Smooth muscle cell (in vitro differentiated cells): ENCODE results near the gene PHYH. TPM values are rescaled to one million over a fixed set of nuclear protein-coding genes. Genes with fewer than 3 reads are reported as not detected.

ENCODE experiments used
- DNase-seq: peaks from one replicate; lab custom pipeline; 2025; ENCODE audit not compliant: unreplicated experiment; lab: John Stamatoyannopoulos, UW
- H2AFZ ChIP-seq: fragments of 200-600 bp; sonication (generic); 2 replicates; pipeline ENCODE4 v1.6.0; 2016; ENCODE audit warnings: antibody characterized with exemption, low read depth, mild to moderate bottlenecking
- H3F3A ChIP-seq: fragments of 200-600 bp; sonication (generic); 2 replicates; pipeline ENCODE4 v1.6.0; 2017; ENCODE audit warnings: antibody characterized with exemption, low read depth
- H3K27ac ChIP-seq: fragments of 200-600 bp; sonication (generic); 2 replicates; pipeline ENCODE4 v1.5.1; 2016; ENCODE audit warnings: low read depth, mild to moderate bottlenecking
- H3K27me3 ChIP-seq: fragments of 200-600 bp; sonication (generic); 2 replicates; pipeline ENCODE4 v1.6.1; 2016; ENCODE audit warnings: low read depth, mild to moderate bottlenecking
- H3K36me3 ChIP-seq: fragments of 200-600 bp; sonication (generic); 2 replicates; pipeline ENCODE4 v1.5.1; 2016; ENCODE audit warnings: low read depth
- H3K4me1 ChIP-seq: fragments of 200-600 bp; sonication (generic); 2 replicates; pipeline ENCODE4 v1.5.1; 2016; ENCODE audit warnings: low read depth
- H3K4me2 ChIP-seq: fragments of 200-600 bp; sonication (generic); 2 replicates; pipeline ENCODE4 v1.6.0; 2016; ENCODE audit warnings: mild to moderate bottlenecking
- H3K4me3 ChIP-seq: fragments of 200-600 bp; sonication (generic); 2 replicates; pipeline ENCODE4 v1.5.1; 2016; ENCODE audit warnings: mild to moderate bottlenecking
- H3K79me2 ChIP-seq: fragments of 200-600 bp; sonication (generic); 2 replicates; pipeline ENCODE4 v1.6.0; 2016; ENCODE audit warnings: low read depth, mild to moderate bottlenecking
- H3K9ac ChIP-seq: fragments of 200-600 bp; sonication (generic); 2 replicates; pipeline ENCODE4 v1.6.0; 2016; ENCODE audit warnings: low read depth
- H3K9me3 ChIP-seq: fragments of 200-600 bp; sonication (generic); replicated peaks from 2 replicates; pipeline ENCODE4 v1.5.1; 2016; ENCODE audit warnings: low read depth
- H4K20me1 ChIP-seq: fragments of 200-600 bp; sonication (generic); 2 replicates; pipeline ENCODE4 v1.6.0; 2016; ENCODE audit warnings: low read depth
- WGBS: methylation state at CpG from one replicate; pipeline ENCODE4 v1.1.7; 2016; ENCODE audit warnings: low lambda C conversion rate; 5-methylcytosine and 5-hydroxymethylcytosine counted together
- polyA plus RNA-seq: library from polyadenylated mRNA; unstranded; fragments of >200 nt; fragmentation: Nextera tagmentation; extraction: Ambion mirVana; gene quantifications from 2 replicates; pipeline ENCODE4 v1.2.1, GENCODE V29; 2016
- total RNA-seq: library from RNA; depleted of rRNA; stranded (reverse); fragments of >200 nt; gene quantifications from 2 replicates; pipeline ENCODE4 v1.2.3, GENCODE V29; 2014
- TF ChIP-seq, protein P1 (sequence below): fragments of 200-600 bp; sonication (generic); IDR thresholded peaks from 2 replicates; pipeline ENCODE4 v1.5.1; 2017; ENCODE audit warnings: borderline replicate concordance, mild to moderate bottlenecking, antibody characterized with exemption; ENCODE audit not compliant: insufficient read depth, poor library complexity, severe bottlenecking

Gene PHYH
- total and polyA plus RNA-seq, 2 experiments from 2014 or later = 14.4 to 27.5 TPM

DNA sequence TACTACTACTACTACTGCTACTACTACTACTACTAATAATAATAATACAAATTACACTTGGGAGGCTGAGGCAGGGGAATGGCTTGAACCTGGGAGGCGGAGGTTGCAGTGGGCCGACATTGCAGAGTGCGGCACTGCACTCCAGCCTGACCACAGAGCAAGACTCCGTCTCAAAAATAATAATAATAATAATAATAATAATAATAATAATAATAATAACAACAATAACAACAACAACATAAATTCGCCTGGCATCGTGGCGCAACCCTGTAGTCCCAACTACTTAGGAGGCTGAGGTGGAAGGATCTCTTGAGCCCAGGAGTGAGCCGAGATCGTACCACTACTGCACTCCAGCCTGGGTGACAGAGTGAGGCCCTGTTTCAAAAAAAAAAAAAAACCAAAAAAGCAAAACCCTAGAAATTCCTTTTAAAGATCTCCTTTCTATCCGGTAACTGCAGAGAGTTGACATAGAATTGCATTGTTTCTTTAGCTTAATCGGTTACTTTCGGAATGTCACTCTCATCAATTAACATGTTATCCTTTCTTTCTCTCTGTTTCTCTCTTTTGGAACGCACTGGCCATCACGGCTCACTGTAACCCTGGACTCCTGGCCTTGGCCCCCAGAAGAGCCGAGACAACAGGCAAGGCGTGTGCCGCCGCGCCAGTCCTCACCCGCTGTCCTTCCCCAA lies 972 bp downstream of the PHYH start:
- Histone ChIP-seq H3K79me2 (no peaks in the 10 kb centered on the region), H2AFZ (peak overlapping the region; percentile 95), H3K4me3 (peak overlapping the region; percentile 82), H3F3A (no peaks in the 10 kb centered on the region), H3K27ac (peak overlapping the region; percentile 73), H3K9ac (peak overlapping the region; percentile 88), H3K36me3 (no peaks in the 10 kb centered on the region), H3K4me2 (peak overlapping the region; percentile 97), H3K27me3 (no peaks in the 10 kb centered on the region), H3K9me3 (no peaks in the 10 kb centered on the region), H4K20me1 (no peaks in the 10 kb centered on the region), H3K4me1 (peaks cover 9% of the 10 kb centered on the region)
- DNase-seq = no peak
- TF ChIP-seq, protein P1, sequence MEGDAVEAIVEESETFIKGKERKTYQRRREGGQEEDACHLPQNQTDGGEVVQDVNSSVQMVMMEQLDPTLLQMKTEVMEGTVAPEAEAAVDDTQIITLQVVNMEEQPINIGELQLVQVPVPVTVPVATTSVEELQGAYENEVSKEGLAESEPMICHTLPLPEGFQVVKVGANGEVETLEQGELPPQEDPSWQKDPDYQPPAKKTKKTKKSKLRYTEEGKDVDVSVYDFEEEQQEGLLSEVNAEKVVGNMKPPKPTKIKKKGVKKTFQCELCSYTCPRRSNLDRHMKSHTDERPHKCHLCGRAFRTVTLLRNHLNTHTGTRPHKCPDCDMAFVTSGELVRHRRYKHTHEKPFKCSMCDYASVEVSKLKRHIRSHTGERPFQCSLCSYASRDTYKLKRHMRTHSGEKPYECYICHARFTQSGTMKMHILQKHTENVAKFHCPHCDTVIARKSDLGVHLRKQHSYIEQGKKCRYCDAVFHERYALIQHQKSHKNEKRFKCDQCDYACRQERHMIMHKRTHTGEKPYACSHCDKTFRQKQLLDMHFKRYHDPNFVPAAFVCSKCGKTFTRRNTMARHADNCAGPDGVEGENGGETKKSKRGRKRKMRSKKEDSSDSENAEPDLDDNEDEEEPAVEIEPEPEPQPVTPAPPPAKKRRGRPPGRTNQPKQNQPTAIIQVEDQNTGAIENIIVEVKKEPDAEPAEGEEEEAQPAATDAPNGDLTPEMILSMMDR = no peak
- 63% methylated on average over 20 of the region's 20 CpGs for WGBS

DNA sequence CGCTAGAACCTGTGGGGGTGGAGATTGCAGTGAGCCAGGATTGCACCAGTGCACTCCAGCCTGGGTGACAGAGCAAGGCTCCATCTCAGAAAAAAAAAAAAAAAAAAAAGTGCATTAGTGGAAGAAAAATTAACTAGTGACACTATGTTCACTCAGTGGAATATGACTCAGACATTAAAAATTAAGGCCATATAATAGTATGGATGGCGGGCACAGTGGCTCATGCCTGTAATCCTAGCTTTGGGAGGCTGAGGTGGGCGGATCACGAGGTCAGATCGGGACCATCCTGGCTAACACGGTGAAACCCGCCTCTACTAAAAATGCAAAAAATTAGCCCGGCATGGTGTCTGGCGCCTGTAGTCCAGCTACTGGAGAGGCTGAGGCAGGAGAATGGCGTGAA lies 3.4 kb downstream of the PHYH start:
- no peaks in the 10 kb centered on the region for H3K9me3 ChIP-seq
- TF ChIP-seq, protein P1 = no peak
- H3F3A ChIP-seq = no peaks in the 10 kb centered on the region
- peaks cover 2% of the 10 kb centered on the region for H3K4me1 ChIP-seq
- H3K36me3 ChIP-seq = no peaks in the 10 kb centered on the region
- H2AFZ ChIP-seq = no peak overlapping the region
- no peak for DNase-seq
- H3K9ac ChIP-seq = no peak overlapping the region
- H4K20me1 ChIP-seq = no peaks in the 10 kb centered on the region
- no peak overlapping the region for H3K27ac ChIP-seq
- H3K4me3 ChIP-seq = no peak overlapping the region
- H3K4me2 ChIP-seq = no peak overlapping the region
- WGBS = 92% methylated on average over 10 of the region's 10 CpGs
- H3K27me3 ChIP-seq = no peaks in the 10 kb centered on the region
- no peaks in the 10 kb centered on the region for H3K79me2 ChIP-seq

DNA sequence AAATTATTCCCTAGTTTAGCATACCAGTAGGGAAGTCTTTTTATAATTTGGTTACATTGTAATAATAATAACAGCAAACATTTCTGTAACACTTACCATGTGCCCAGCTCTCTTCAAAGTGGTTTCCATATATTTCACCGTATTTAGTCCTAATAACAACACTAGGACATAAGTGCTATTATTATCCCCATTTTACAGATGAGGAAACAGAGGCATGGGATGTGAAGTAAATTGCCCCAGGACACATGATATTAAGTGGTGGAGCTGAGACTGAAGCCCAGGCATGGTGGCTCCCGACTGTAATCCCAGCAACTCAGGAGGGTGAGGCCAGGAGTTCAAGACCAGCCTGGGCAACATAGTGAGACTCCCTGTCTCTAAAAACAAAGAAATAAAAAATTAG lies 5.1 kb downstream of the PHYH start:
- Histone ChIP-seq H3K9me3 (no peaks in the 10 kb centered on the region), H3K4me1 (no peaks in the 10 kb centered on the region), H3K27ac (no peak overlapping the region), H4K20me1 (no peaks in the 10 kb centered on the region), H3F3A (no peaks in the 10 kb centered on the region), H3K4me3 (no peak overlapping the region), H3K4me2 (no peak overlapping the region), H2AFZ (no peak overlapping the region), H3K27me3 (no peaks in the 10 kb centered on the region), H3K9ac (no peak overlapping the region), H3K36me3 (no peaks in the 10 kb centered on the region), H3K79me2 (no peaks in the 10 kb centered on the region)
- 98% methylated on average over 2 of the region's 2 CpGs for WGBS
- DNase-seq = no peak
- TF ChIP-seq, protein P1 = no peak
